Hepatocyte (in vitro differentiated cells): ENCODE data around the gene RPS4Y1. TPM values are rescaled to one million over a fixed set of nuclear protein-coding genes. Genes with fewer than 3 reads are reported as not detected.

ENCODE experiments used
- DNase-seq: peaks from one replicate; pipeline ENCODE4 v3.0.0-alpha.2; 2016; ENCODE audit warnings: low spot score
- H2AFZ ChIP-seq: fragments of 200-600 bp; sonication (generic); 2 replicates; pipeline ENCODE4 v1.6.0; 2016; ENCODE audit warnings: antibody characterized with exemption, mild to moderate bottlenecking
- H3K27ac ChIP-seq: fragments of 200-600 bp; sonication (generic); 2 replicates; pipeline ENCODE4 v1.5.1; 2016; ENCODE audit warnings: mild to moderate bottlenecking
- H3K27me3 ChIP-seq: fragments of 200-600 bp; sonication (generic); 2 replicates; pipeline ENCODE4 v1.6.1; 2016
- H3K36me3 ChIP-seq: fragments of 200-600 bp; sonication (generic); replicated peaks from 2 replicates; pipeline ENCODE4 v1.5.1; 2016; ENCODE audit warnings: low read depth; ENCODE audit not compliant: insufficient read depth
- H3K4me1 ChIP-seq: fragments of 200-600 bp; sonication (generic); 2 replicates; pipeline ENCODE4 v1.5.1; 2016; ENCODE audit warnings: mild to moderate bottlenecking, moderate library complexity; ENCODE audit not compliant: insufficient read depth
- H3K4me2 ChIP-seq: fragments of 200-600 bp; sonication (generic); 2 replicates; pipeline ENCODE4 v1.6.0; 2016
- H3K4me3 ChIP-seq: fragments of 200-600 bp; sonication (generic); 2 replicates; pipeline ENCODE4 v1.5.1; 2016; ENCODE audit warnings: mild to moderate bottlenecking
- H3K79me2 ChIP-seq: fragments of 200-600 bp; sonication (generic); 2 replicates; pipeline ENCODE4 v1.6.0; 2017; ENCODE audit warnings: mild to moderate bottlenecking
- H3K9me2 ChIP-seq: fragments of 200-600 bp; sonication (generic); replicated peaks from 2 replicates; pipeline ENCODE4 v1.6.0; 2017; ENCODE audit warnings: mild to moderate bottlenecking; ENCODE audit not compliant: insufficient read depth
- H3K9me3 ChIP-seq: fragments of 200-600 bp; sonication (generic); 2 replicates; pipeline ENCODE4 v1.5.1; 2016; ENCODE audit warnings: low read depth, mild to moderate bottlenecking
- H4K20me1 ChIP-seq: fragments of 200-600 bp; sonication (generic); 2 replicates; pipeline ENCODE4 v1.6.0; 2016; ENCODE audit warnings: mild to moderate bottlenecking; ENCODE audit not compliant: insufficient read depth, poor library complexity, severe bottlenecking
- EZH2 ChIP-seq: fragments of 200-600 bp; sonication (generic); IDR thresholded peaks from 2 replicates; pipeline ENCODE4 v1.6.1; 2016; ENCODE audit warnings: antibody characterized with exemption, mild to moderate bottlenecking, borderline replicate concordance
- EZH2phosphoT487 ChIP-seq: fragments of 200-600 bp; sonication (generic); IDR thresholded peaks from one replicate; pipeline ENCODE4 v1.6.1; 2018; ENCODE audit warnings: antibody characterized with exemption, mild to moderate bottlenecking, low read depth, moderate library complexity; ENCODE audit not compliant: unreplicated experiment, severe bottlenecking
- WGBS: methylation state at CpG from one replicate; pipeline ENCODE4 v1.1.6; 2016; ENCODE audit warnings: low lambda C conversion rate; ENCODE audit errors: missing lambda C conversion rate; 5-methylcytosine and 5-hydroxymethylcytosine counted together
- polyA plus RNA-seq: library from polyadenylated mRNA; unstranded; fragments of >200 nt; fragmentation: Nextera tagmentation; extraction: Ambion mirVana; gene quantifications from 2 replicates; pipeline ENCODE4 v1.2.1, GENCODE V29; 2016
- total RNA-seq: library from RNA; depleted of rRNA; stranded (reverse); fragments of >200 nt; gene quantifications from 2 replicates; pipeline ENCODE4 v1.2.3, GENCODE V29; 2014
- TF ChIP-seq, protein P1 (sequence below): fragments of 200-600 bp; sonication (generic); IDR thresholded peaks from 2 replicates; pipeline ENCODE4 v1.5.1; 2016; ENCODE audit warnings: antibody characterized with exemption, mild to moderate bottlenecking; ENCODE audit not compliant: poor library complexity

Gene RPS4Y1
- total and polyA plus RNA-seq, 2 experiments from 2014 or later: not detected

DNA sequence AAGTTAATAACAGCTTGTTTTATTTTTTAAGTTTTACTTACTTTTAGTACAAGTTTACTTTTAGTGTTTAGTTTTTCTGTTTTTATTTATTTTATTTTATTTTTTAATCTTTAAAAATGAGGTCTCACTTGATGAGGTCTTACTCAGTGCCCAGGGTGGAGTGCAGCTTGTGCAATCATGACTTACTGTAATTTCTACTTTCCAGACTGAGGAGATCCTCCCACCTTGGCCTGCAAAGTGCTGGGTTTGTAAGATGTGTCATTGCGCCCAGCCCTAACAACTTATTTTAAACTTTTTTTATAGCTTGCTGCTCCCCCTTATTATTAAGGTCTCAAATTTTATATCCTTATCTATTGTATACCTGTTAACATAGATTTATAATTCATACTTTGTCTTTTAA, 52.1 kb downstream of the RPS4Y1 start:
- no CpG with 5 or more reads among the region's 1 CpG for WGBS
- TF ChIP-seq EZH2: no peak
- no peak for TF ChIP-seq EZH2phosphoT487
- TF ChIP-seq, protein P1, sequence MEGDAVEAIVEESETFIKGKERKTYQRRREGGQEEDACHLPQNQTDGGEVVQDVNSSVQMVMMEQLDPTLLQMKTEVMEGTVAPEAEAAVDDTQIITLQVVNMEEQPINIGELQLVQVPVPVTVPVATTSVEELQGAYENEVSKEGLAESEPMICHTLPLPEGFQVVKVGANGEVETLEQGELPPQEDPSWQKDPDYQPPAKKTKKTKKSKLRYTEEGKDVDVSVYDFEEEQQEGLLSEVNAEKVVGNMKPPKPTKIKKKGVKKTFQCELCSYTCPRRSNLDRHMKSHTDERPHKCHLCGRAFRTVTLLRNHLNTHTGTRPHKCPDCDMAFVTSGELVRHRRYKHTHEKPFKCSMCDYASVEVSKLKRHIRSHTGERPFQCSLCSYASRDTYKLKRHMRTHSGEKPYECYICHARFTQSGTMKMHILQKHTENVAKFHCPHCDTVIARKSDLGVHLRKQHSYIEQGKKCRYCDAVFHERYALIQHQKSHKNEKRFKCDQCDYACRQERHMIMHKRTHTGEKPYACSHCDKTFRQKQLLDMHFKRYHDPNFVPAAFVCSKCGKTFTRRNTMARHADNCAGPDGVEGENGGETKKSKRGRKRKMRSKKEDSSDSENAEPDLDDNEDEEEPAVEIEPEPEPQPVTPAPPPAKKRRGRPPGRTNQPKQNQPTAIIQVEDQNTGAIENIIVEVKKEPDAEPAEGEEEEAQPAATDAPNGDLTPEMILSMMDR: no peak
- Histone ChIP-seq H3K36me3 (no peaks in the 10 kb centered on the region), H3K27me3 (no peaks in the 10 kb centered on the region), H3K9me3 (no peaks in the 10 kb centered on the region), H4K20me1 (no peaks in the 10 kb centered on the region), H3K4me1 (no peaks in the 10 kb centered on the region), H3K27ac (no peak overlapping the region), H3K4me3 (no peak overlapping the region), H3K9me2 (no peaks in the 10 kb centered on the region), H3K4me2 (no peak overlapping the region), H3K79me2 (no peaks in the 10 kb centered on the region), H2AFZ (no peak overlapping the region)
- no peak for DNase-seq

DNA sequence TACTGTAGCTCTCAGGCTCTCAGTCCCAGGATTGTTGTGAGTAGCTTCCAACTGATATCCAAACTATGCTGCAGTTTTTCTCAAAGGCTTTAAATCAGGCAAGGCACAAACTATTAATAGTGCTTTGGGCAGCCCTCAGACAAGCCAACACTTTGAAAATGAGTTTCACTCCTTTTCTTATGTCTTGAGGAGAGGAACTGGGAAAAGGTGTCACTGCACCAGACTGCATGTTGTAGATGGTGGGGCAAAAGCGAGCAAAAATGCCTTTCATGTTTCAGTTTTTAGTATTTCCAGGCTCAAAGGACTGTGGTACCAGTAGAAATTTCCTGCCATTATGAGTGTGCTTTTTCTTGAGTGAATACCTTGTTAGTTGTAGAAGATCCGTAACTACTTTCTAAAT, 54.6 kb downstream of the RPS4Y1 start:
- no peaks in the 10 kb centered on the region for H3K9me3 ChIP-seq
- H3K4me1 ChIP-seq: no peaks in the 10 kb centered on the region
- WGBS: no CpG with 5 or more reads among the region's 2 CpGs
- H3K36me3 ChIP-seq: no peaks in the 10 kb centered on the region
- no peaks in the 10 kb centered on the region for H3K27me3 ChIP-seq
- no peaks in the 10 kb centered on the region for H3K79me2 ChIP-seq
- H2AFZ ChIP-seq: no peak overlapping the region
- H3K27ac ChIP-seq: no peak overlapping the region
- no peak overlapping the region for H3K4me3 ChIP-seq
- no peak for DNase-seq
- no peaks in the 10 kb centered on the region for H4K20me1 ChIP-seq
- H3K9me2 ChIP-seq: no peaks in the 10 kb centered on the region
- TF ChIP-seq, protein P1: no peak
- TF ChIP-seq EZH2phosphoT487: no peak
- TF ChIP-seq EZH2: no peak
- H3K4me2 ChIP-seq: no peak overlapping the region

DNA sequence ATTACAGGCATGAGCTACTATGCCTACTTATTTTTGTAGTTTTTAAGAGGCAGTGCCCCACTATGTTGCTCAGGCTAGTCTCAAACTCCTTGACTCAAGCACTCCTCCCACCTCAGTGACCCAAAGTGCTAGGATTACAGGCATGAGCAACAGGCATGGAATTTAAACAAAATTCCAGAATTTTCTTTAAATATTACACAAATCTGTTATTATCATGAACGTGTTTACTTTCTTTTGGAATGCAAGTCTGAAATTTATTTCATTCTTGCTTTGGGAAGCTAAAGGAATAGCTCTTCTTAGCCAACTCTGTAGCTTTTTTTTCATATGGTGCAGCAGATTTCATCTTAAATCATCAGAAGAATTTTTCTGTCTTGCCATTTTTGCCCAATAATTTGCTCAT, 66.0 kb downstream of the RPS4Y1 start:
- TF ChIP-seq, protein P1: no peak
- TF ChIP-seq EZH2 (no peak), EZH2phosphoT487 (no peak)
- no peaks in the 10 kb centered on the region for H3K9me3 ChIP-seq
- H3K79me2 ChIP-seq: no peaks in the 10 kb centered on the region
- WGBS: no CpG with 5 or more reads among the region's 1 CpG
- no peak overlapping the region for H3K4me2 ChIP-seq
- no peak overlapping the region for H3K27ac ChIP-seq
- H3K4me3 ChIP-seq: no peak overlapping the region
- no peaks in the 10 kb centered on the region for H3K9me2 ChIP-seq
- H3K27me3 ChIP-seq: no peaks in the 10 kb centered on the region
- no peaks in the 10 kb centered on the region for H4K20me1 ChIP-seq
- DNase-seq: no peak
- no peaks in the 10 kb centered on the region for H3K4me1 ChIP-seq
- no peak overlapping the region for H2AFZ ChIP-seq
- no peaks in the 10 kb centered on the region for H3K36me3 ChIP-seq

DNA sequence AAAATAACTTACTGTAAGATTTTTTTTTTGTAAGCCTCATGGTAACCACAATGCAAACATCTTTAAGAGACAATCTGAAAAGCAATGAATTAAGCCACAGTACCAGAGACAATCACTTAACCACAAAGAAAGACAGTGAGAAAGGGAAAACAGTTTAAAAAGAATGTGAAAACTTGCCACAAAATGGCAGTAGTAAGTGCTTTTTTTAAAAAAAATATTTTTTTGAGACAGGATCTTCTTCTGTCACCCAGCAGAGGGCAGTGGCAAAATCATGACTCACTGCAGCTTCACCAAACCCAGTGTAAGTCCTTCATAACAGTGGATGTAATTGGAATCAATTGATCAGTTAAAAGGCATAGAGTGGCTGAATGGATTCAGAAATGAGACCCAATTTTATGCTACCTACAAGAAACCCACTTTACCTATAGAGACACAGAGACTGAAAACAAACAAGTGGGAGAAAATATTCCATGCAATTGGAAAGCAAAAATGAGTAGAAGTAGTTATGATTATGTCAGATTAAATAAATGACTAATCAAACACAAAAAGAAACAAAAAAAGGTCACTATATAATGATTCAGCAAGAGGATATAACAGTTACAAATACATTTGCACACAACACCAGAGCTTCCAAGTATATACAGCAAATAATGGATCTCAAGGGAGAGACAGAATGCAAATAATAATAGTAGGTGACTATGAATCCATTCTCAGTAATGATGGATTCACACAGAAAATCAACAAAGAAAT, 71.8 kb downstream of the RPS4Y1 start:
- Histone ChIP-seq H3K27ac (no peak overlapping the region), H3K9me2 (no peaks in the 10 kb centered on the region), H3K79me2 (no peaks in the 10 kb centered on the region), H3K4me1 (no peaks in the 10 kb centered on the region), H3K27me3 (no peaks in the 10 kb centered on the region), H3K4me3 (no peak overlapping the region), H3K36me3 (no peaks in the 10 kb centered on the region), H2AFZ (no peak overlapping the region), H4K20me1 (no peaks in the 10 kb centered on the region), H3K9me3 (no peaks in the 10 kb centered on the region), H3K4me2 (no peak overlapping the region)
- DNase-seq: no peak
- TF ChIP-seq EZH2: no peak
- no peak for TF ChIP-seq EZH2phosphoT487
- TF ChIP-seq, protein P1: no peak
